Measurements from ENCODE around the gene OXTR.

Gene OXTR

GRCh38 chr3:8767667-8768363 is 1.6 kb downstream of the OXTR start:
- DNase-seq (ENCODE audit: low spot score), result no peak

- no peak for DNase-seq (ENCODE audit: low spot score)
Measured at GRCh38 chr3:8767256-8767666, 2.2 kb downstream of the OXTR start.

GRCh38 chr3:8766148-8766547 is 3.3 kb downstream of the OXTR start:
- no peak for DNase-seq (ENCODE audit: low spot score)

- DNase-seq (ENCODE audit: low spot score), result no peak
Measured at GRCh38 chr3:8765528-8765927, 3.9 kb downstream of the OXTR start.

GRCh38 chr3:8764528-8764927 is 4.9 kb downstream of the OXTR start:
- DNase-seq (ENCODE audit: low spot score), result no peak

- no peak for DNase-seq (ENCODE audit: low spot score)
Measured at GRCh38 chr3:8762607-8763377, 6.6 kb downstream of the OXTR start.

- no peak for DNase-seq (ENCODE audit: low spot score)
Measured at GRCh38 chr3:8761866-8762265, 7.5 kb downstream of the OXTR start.

GRCh38 chr3:8760506-8760905 is 8.9 kb downstream of the OXTR start:
- no peak for DNase-seq (ENCODE audit: low spot score)

- no peak for DNase-seq (ENCODE audit: low spot score)
Measured at GRCh38 chr3:8760091-8760490, 9.3 kb downstream of the OXTR start.

GRCh38 chr3:8759038-8759707 is 10.2 kb downstream of the OXTR start:
- no peak for DNase-seq (ENCODE audit: low spot score)

GRCh38 chr3:8757551-8758518 is 11.6 kb downstream of the OXTR start:
- no peak for DNase-seq (ENCODE audit: low spot score)

- DNase-seq (ENCODE audit: low spot score), result no peak
Measured at GRCh38 chr3:8756671-8757070, 12.7 kb downstream of the OXTR start.

GRCh38 chr3:8755564-8756237 is 13.7 kb downstream of the OXTR start:
- DNase-seq (ENCODE audit: low spot score), result peak; percentile 74

- DNase-seq (ENCODE audit: low spot score), result no peak
Measured at GRCh38 chr3:8755097-8755496, 14.3 kb downstream of the OXTR start.

- DNase-seq (ENCODE audit: low spot score), result no peak
Measured at GRCh38 chr3:8752832-8753231, 16.6 kb downstream of the OXTR start.

- DNase-seq (ENCODE audit: low spot score), result no peak
Measured at GRCh38 chr3:8749316-8749715, 20.1 kb downstream of the OXTR start.

- DNase-seq (ENCODE audit: low spot score), result no peak
Measured at GRCh38 chr3:8746780-8747345, 22.6 kb downstream of the OXTR start.

GRCh38 chr3:8745619-8746370 is 23.6 kb downstream of the OXTR start:
- DNase-seq (ENCODE audit: low spot score), result no peak

- DNase-seq (ENCODE audit: low spot score), result no peak
Measured at GRCh38 chr3:8743911-8744310, 25.5 kb downstream of the OXTR start.

GRCh38 chr3:8743021-8743601 is 26.3 kb downstream of the OXTR start:
- DNase-seq (ENCODE audit: low spot score), result no peak

Data from HuH-7 (cell line).